Breast epithelium (tissue), 3 donors: Measurements from ENCODE around the gene SLC25A41.

Source experiments
- CTCF ChIP-seq, 3 donors: fragments of 450-650 bp; IDR thresholded peaks; one replicate each; pipeline ENCODE4 v1.5.1; 2016 to 2017; ENCODE audit warnings: antibody characterized with exemption in 3 of 3, mild to moderate bottlenecking in 3 of 3, moderate library complexity in 3 of 3
- POLR2A ChIP-seq: fragments of 450-650 bp; IDR thresholded peaks from one replicate; pipeline ENCODE4 v1.6.1; 2016; ENCODE audit warnings: antibody characterized with exemption, mild to moderate bottlenecking, moderate library complexity
- POLR2AphosphoS5 ChIP-seq, 3 donors: sonication (generic); formaldehyde crosslinking; IDR thresholded peaks; one replicate each; pipeline ENCODE4 v1.6.1; 2017; ENCODE audit warnings: antibody characterized with exemption in 3 of 3

GRCh38 chr19:6393074-6393982 is 40.2 kb downstream of the SLC25A41 start, which contains the start of gene GTF2F1:
- TF ChIP-seq POLR2A (peak; percentile 21), CTCF (IDR thresholded peaks at IDR 0.05) (no peak), POLR2AphosphoS5 (IDR thresholded peaks at IDR 0.05) (peak; percentile 32 to 77 (median 56))
